Measurements from ENCODE around the gene RNF182. TPM values are rescaled to one million over a fixed set of nuclear protein-coding genes. Genes with fewer than 3 reads are reported as not detected.
"Not testable (repeated sequence)": the region's sequence is repeated elsewhere in the genome, so short reads cannot be mapped to it uniquely, and the experiment has no call there.

Gene RNF182
- total RNA-seq, 5 donors from 2014 or later (not counting 1 experiment from before 2014, with no cell fraction given), result 0.16 to 0.49 (median 0.18) TPM; not detected in 2

DNA sequence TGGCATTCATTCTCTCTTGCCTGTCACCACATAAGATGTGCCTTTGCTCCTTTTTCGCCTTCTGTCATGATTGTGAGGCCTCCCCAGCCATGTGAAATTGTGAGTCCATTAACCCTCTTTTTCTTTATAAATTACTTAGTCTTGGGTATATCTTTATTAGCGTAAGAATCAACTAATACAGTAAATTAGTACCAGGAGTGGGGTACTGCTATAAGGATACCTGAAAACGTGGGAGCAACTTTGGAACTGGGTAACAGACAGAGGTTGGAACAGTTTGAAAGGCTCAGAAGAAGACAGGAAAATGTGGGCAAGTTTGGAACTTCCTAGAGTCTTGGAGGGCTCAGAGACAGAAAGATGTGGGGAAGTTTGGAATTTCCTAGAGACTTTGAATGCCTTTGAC is 46.6 kb downstream of the RNF182 start:
- Histone ChIP-seq H3K4me1 (ENCODE audit: control insufficient read depth in 1 of 2, extremely low read depth in 1 of 2, insufficient read depth in 2 of 2, low read length in 2 of 2) (no peaks in the 10 kb centered on the region), H3K27ac (ENCODE audit: low read length) (no peak overlapping the region), H3K36me3 (ENCODE audit: control insufficient read depth in 2 of 2, extremely low read depth in 1 of 2, insufficient read depth in 1 of 2, low read length in 1 of 2) (no peaks in the 10 kb centered on the region), H3K9me3 (no peaks in the 10 kb centered on the region), H3K27me3 (replicated peaks in 1 of 2; ENCODE audit: control insufficient read depth in 2 of 2, extremely low read depth in 1 of 2, insufficient read depth in 2 of 2, low read length in 1 of 2) (peaks cover 0 to 3% of the 10 kb centered on the region in 2 experiments), H3K4me3 (ENCODE audit: control insufficient read depth in 1 of 2, extremely low read depth in 1 of 2, low read length in 1 of 2) (no peak overlapping the region)
- H3K9me3 Mint-ChIP-seq, result peaks cover 16 to 25% (median 22%) of the 10 kb centered on the region in 3 donors
- no peak overlapping the region for H3K27ac Mint-ChIP-seq
- H3K27me3 Mint-ChIP-seq, result peaks cover 24 to 28% of the 10 kb centered on the region in 2 donors
- no peak overlapping the region for H3K4me3 Mint-ChIP-seq
- 27% methylated on average over 1 of the region's 3 CpGs for WGBS (ENCODE audit: insufficient coverage)
- CTCF ChIA-PET, result no interaction called here
- H3K36me3 Mint-ChIP-seq, result peaks cover 7% of the 10 kb centered on the region
- no peak for ATAC-seq (replicated peaks in 1 of 4)
- no peak for DNase-seq
- POLR2A ChIA-PET, result no interaction called here
- H3K4me1 Mint-ChIP-seq, result no peaks in the 10 kb centered on the region

DNA sequence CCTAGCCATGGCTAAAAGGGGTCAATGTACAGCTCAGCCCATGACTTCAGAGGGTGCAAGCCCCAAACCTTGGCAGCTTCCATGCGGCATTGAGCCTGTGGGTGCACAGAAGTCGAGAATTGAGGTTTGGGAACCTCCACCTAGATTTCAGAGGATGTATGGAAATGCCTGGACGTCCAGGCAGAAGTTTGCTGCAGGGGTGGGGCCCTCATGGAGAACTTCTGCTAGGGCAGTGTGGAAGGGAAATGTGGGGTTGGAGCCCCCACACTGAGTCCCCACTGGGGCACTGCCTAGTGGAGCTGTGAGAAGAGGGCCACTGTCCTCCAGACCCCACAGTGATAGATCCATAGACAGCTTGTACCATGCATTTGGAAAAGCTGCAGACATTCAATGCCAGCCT is 47.9 kb downstream of the RNF182 start:
- POLR2A ChIA-PET; H3K4me3 ChIP-seq (ENCODE audit: control insufficient read depth in 1 of 2, extremely low read depth in 1 of 2, low read length in 1 of 2); H3K36me3 Mint-ChIP-seq; ATAC-seq (replicated peaks in 1 of 4); H3K27ac ChIP-seq (ENCODE audit: low read length); H3K27ac Mint-ChIP-seq; CTCF ChIA-PET; H3K4me1 ChIP-seq (ENCODE audit: control insufficient read depth in 1 of 2, extremely low read depth in 1 of 2, insufficient read depth in 2 of 2, low read length in 2 of 2); DNase-seq; H3K4me3 Mint-ChIP-seq; H3K9me3 ChIP-seq; H3K4me1 Mint-ChIP-seq; H3K36me3 ChIP-seq (ENCODE audit: control insufficient read depth in 2 of 2, extremely low read depth in 1 of 2, insufficient read depth in 1 of 2, low read length in 1 of 2); H3K27me3 ChIP-seq (replicated peaks in 1 of 2; ENCODE audit: control insufficient read depth in 2 of 2, extremely low read depth in 1 of 2, insufficient read depth in 2 of 2, low read length in 1 of 2): not testable (repeated sequence)
- H3K9me3 Mint-ChIP-seq, result peaks cover 16 to 25% (median 22%) of the 10 kb centered on the region in 3 donors
- H3K27me3 Mint-ChIP-seq, result peaks cover 32 to 34% of the 10 kb centered on the region in 2 donors
- 81% methylated on average over 2 of the region's 3 CpGs for WGBS (ENCODE audit: insufficient coverage)

DNA sequence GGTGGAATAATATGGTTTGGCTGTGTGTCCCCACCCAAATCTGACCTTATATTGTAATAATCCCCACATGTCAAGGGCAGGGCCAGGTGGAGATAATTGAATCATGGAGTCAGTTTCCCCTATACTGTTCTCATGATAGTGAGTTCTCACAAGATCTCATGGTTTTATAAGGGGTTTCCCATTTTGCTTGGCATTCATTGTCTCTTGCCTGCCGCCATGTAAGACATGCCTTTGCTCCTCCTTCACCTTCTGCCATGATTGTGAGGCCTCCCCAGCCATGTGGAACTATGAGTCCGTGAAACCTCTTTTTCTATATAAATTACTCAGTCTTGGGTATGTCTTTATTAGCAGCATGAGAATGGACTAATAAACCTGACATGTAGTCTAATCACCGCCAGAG is 48.7 kb downstream of the RNF182 start:
- Mint-ChIP-seq H3K9me3 (peaks cover 16 to 25% (median 22%) of the 10 kb centered on the region in 3 donors), H3K27me3 (peaks cover 28 to 36% of the 10 kb centered on the region in 2 donors)
- ATAC-seq (replicated peaks in 1 of 4); H3K9me3 ChIP-seq; H3K36me3 ChIP-seq (ENCODE audit: control insufficient read depth in 2 of 2, extremely low read depth in 1 of 2, insufficient read depth in 1 of 2, low read length in 1 of 2); H3K27ac Mint-ChIP-seq; POLR2A ChIA-PET; H3K4me3 ChIP-seq (ENCODE audit: control insufficient read depth in 1 of 2, extremely low read depth in 1 of 2, low read length in 1 of 2); CTCF ChIA-PET; H3K4me1 Mint-ChIP-seq; DNase-seq; H3K27me3 ChIP-seq (replicated peaks in 1 of 2; ENCODE audit: control insufficient read depth in 2 of 2, extremely low read depth in 1 of 2, insufficient read depth in 2 of 2, low read length in 1 of 2); H3K4me1 ChIP-seq (ENCODE audit: control insufficient read depth in 1 of 2, extremely low read depth in 1 of 2, insufficient read depth in 2 of 2, low read length in 2 of 2); H3K27ac ChIP-seq (ENCODE audit: low read length); H3K36me3 Mint-ChIP-seq; H3K4me3 Mint-ChIP-seq: not testable (repeated sequence)
- WGBS (ENCODE audit: insufficient coverage), result 80% methylated on average over 1 of the region's 3 CpGs

DNA sequence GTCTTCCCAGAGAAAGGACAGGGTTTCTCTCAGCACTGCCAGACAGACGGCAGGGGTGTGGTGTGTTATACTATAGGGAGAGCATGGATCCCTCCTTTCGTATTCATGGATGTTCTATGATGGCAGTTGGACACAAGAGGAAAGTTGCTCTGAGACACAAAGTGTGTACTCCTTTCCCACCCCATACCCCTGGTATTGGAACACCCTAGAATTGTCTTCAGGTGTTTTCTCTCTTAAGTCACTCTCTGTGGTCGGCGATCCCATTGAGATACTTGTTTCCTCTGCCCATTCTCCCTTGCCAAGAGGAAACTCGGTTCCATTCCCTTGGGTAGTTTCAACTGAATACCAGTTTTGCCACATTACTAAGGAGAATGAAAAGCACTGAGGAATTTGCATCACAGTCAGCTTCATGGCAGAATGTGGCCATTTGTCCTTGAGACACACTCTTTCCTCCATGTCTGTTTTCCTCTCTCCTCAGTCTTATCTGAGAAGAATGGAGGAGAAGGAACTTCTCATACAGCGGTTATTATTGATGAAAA is 53.4 kb downstream of the RNF182 start:
- ChIA-PET CTCF (interaction anchor here in 1 of 2 donors (0.6 kb wide), 1 partner anchor 74 kb away, joined by 4 read pairs; no protein-coding TSS in a partner anchor), POLR2A (no interaction called here)
- Histone ChIP-seq H3K36me3 (ENCODE audit: control insufficient read depth in 2 of 2, extremely low read depth in 1 of 2, insufficient read depth in 1 of 2, low read length in 1 of 2) (no peaks in the 10 kb centered on the region), H3K4me3 (ENCODE audit: control insufficient read depth in 1 of 2, extremely low read depth in 1 of 2, low read length in 1 of 2) (no peak overlapping the region), H3K27me3 (replicated peaks in 1 of 2; ENCODE audit: control insufficient read depth in 2 of 2, extremely low read depth in 1 of 2, insufficient read depth in 2 of 2, low read length in 1 of 2) (peaks cover 0 to 11% of the 10 kb centered on the region in 2 experiments), H3K27ac (ENCODE audit: low read length) (no peak overlapping the region), H3K4me1 (ENCODE audit: control insufficient read depth in 1 of 2, extremely low read depth in 1 of 2, insufficient read depth in 2 of 2, low read length in 2 of 2) (no peaks in the 10 kb centered on the region), H3K9me3 (no peaks in the 10 kb centered on the region)
- no peak for DNase-seq
- Mint-ChIP-seq H3K9me3 (peaks cover 2 to 10% (median 7%) of the 10 kb centered on the region in 3 donors), H3K27ac (no peak overlapping the region), H3K4me1 (no peaks in the 10 kb centered on the region), H3K36me3 (no peaks in the 10 kb centered on the region), H3K27me3 (peaks cover 32 to 35% of the 10 kb centered on the region in 2 donors), H3K4me3 (no peak overlapping the region)
- ATAC-seq (replicated peaks in 1 of 4), result no peak
- no CpG with 5 or more reads among the region's 6 CpGs for WGBS (ENCODE audit: insufficient coverage)

DNA sequence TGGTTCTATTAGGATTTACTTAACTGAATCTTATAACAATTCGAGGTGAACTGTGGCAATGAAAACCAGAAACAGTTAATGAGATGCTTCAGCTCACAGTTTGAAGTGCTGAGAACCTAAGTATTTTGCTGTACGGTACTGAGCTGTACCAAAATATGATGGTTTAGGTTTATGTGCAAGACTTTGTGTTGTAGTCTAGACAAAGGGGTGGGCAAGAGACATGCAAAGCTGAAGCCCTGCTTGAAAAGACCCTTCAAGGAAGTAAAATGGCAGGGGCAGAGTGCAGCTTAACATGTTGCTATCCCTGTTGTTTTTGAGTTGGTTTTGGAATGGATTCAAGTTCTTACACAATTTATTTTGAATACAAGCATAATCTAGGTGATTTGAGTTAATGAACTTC is 54.0 kb downstream of the RNF182 start:
- Histone ChIP-seq H3K36me3 (ENCODE audit: control insufficient read depth in 2 of 2, extremely low read depth in 1 of 2, insufficient read depth in 1 of 2, low read length in 1 of 2) (no peaks in the 10 kb centered on the region), H3K27me3 (replicated peaks in 1 of 2; ENCODE audit: control insufficient read depth in 2 of 2, extremely low read depth in 1 of 2, insufficient read depth in 2 of 2, low read length in 1 of 2) (peaks cover 0 to 11% of the 10 kb centered on the region in 2 experiments), H3K27ac (ENCODE audit: low read length) (no peak overlapping the region), H3K4me1 (ENCODE audit: control insufficient read depth in 1 of 2, extremely low read depth in 1 of 2, insufficient read depth in 2 of 2, low read length in 2 of 2) (no peaks in the 10 kb centered on the region), H3K9me3 (no peaks in the 10 kb centered on the region), H3K4me3 (ENCODE audit: control insufficient read depth in 1 of 2, extremely low read depth in 1 of 2, low read length in 1 of 2) (no peak overlapping the region)
- no peaks in the 10 kb centered on the region for H3K36me3 Mint-ChIP-seq
- ATAC-seq (replicated peaks in 1 of 4) (no peak), DNase-seq (no peak)
- WGBS (ENCODE audit: insufficient coverage), result 90% methylated on average over 1 of the region's 2 CpGs
- H3K4me3 Mint-ChIP-seq, result no peak overlapping the region
- no peak overlapping the region for H3K27ac Mint-ChIP-seq
- ChIA-PET CTCF (interaction anchor here in 1 of 2 donors (0.6 kb wide), 1 partner anchor 75 kb away, joined by 4 read pairs; no protein-coding TSS in a partner anchor), POLR2A (no interaction called here)
- peaks cover 35 to 38% of the 10 kb centered on the region in 2 donors for H3K27me3 Mint-ChIP-seq
- no peaks in the 10 kb centered on the region for H3K4me1 Mint-ChIP-seq
- H3K9me3 Mint-ChIP-seq, result peaks cover 0 to 5% (median 1%) of the 10 kb centered on the region in 3 donors

DNA sequence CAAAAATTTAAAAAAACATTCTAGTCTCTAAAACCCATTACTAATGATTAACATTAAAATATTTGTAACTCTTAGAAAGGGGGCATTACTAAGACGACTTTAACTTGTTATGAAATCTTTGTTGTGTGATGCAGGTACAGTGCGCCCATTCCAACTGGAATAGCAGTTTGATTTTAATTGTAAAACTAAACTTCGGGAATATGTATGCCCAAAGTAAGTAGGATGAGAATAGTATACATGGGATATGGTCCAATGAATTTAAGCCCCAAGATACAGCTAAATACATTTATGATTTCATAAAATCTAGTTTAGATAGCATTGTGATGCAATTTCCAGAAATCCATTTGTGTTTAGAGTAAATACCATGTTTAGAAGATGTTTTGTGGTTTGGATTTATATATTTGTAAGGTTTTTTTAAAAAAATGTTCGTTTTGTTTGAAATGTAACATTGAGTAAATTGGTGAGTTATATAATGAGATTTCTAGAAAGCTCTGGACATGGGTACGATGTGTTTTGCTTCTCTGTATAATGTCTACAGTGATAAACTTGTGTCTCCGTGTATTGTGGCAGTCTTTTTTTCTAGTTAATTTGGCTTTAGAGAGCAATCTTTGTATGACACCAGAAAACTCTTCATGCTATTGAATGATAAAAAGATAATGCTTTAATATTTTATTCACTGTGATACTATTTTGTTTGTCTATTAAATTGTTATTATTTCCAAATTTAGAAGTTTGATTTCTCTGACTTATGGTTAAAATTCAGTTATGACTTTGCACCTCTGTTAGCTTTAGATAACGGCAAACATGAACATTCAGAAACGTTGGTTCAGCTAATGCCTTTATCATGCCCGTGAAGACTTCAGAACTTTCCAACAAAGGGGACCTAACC is 54.8 kb downstream of the RNF182 start:
- Mint-ChIP-seq H3K4me1 (no peaks in the 10 kb centered on the region), H3K4me3 (no peak overlapping the region), H3K27me3 (peaks cover 38 to 41% of the 10 kb centered on the region in 2 donors), H3K9me3 (peaks cover 0 to 2% (median 0%) of the 10 kb centered on the region in 3 donors), H3K27ac (no peak overlapping the region), H3K36me3 (no peaks in the 10 kb centered on the region)
- ChIA-PET POLR2A (no interaction called here), CTCF (no interaction called here)
- ATAC-seq (replicated peaks in 1 of 4) (no peak), DNase-seq (no peak)
- Histone ChIP-seq H3K27me3 (replicated peaks in 1 of 2; ENCODE audit: control insufficient read depth in 2 of 2, extremely low read depth in 1 of 2, insufficient read depth in 2 of 2, low read length in 1 of 2) (peaks cover 0 to 11% of the 10 kb centered on the region in 2 experiments), H3K4me3 (ENCODE audit: control insufficient read depth in 1 of 2, extremely low read depth in 1 of 2, low read length in 1 of 2) (no peak overlapping the region), H3K4me1 (ENCODE audit: control insufficient read depth in 1 of 2, extremely low read depth in 1 of 2, insufficient read depth in 2 of 2, low read length in 2 of 2) (no peaks in the 10 kb centered on the region), H3K27ac (ENCODE audit: low read length) (no peak overlapping the region), H3K36me3 (ENCODE audit: control insufficient read depth in 2 of 2, extremely low read depth in 1 of 2, insufficient read depth in 1 of 2, low read length in 1 of 2) (no peaks in the 10 kb centered on the region), H3K9me3 (no peaks in the 10 kb centered on the region)
- 43% methylated on average over 1 of the region's 9 CpGs for WGBS (ENCODE audit: insufficient coverage)

All from T-cell (primary cell).